ENCODE data around the gene NPL. TPM values are rescaled to one million over a fixed set of nuclear protein-coding genes. Genes with fewer than 3 reads are reported as not detected.
A peak's percentile ranks its signal among the peaks of the same experiment; 100 is the strongest.

Gene NPL
- total and polyA plus RNA-seq, 9 of the 15 experiments (the other 6 are each of a cell fraction or from before 2014, with no cell fraction given), result 9.9 to 22.3 (median 14.2) TPM

GRCh38 chr1:182806015-182806678, 16.6 kb downstream of the NPL start (continued):
- 0 out of 2 replicates have a peak, but pooled peaks have one; percentile 1 for TF ChIP-seq MAFK (IDR thresholded peaks at IDR 0.05; ENCODE audit: low read length)
- no peak for TF ChIP-seq MGA (IDR thresholded peaks at IDR 0.05)
- 0 out of 2 replicates have a peak, but pooled peaks have one; percentile 42 for TF ChIP-seq SMC3 (conservative IDR thresholded peaks at IDR 0.05; ENCODE audit: insufficient read depth, low read depth, low read length)

All from K562 (cell line).